OCI-M1 (cell line): Measurements from ENCODE around the gene DSG2.

Source experiments
- DNase-seq: peaks from one replicate; lab custom pipeline; 2025; lab: John Stamatoyannopoulos, UW

The DSG2 gene

GRCh38 chr18:31590570-31590969, 92.6 kb downstream of the DSG2 start:
- no peak for DNase-seq

DNA sequence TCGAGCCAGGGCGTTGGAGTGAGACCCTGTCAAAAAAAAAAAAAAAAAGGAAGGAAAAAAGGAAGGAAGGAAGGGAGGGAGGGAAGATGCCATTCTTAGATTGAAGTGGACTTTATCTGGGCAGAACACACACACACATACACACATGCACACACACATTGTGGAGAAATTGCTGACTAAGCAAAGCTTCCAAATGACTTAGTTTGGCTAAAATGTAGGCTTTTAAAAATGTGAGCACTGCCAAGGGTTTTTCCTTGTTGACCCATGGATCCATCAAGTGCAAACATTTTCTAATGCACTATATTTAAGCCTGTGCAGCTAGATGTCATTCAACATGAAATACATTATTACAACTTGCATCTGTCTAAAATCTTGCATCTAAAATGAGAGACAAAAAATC, 93.1 kb downstream of the DSG2 start:
- DNase-seq, result peak; percentile 24

GRCh38 chr18:31591628-31592027, 93.7 kb downstream of the DSG2 start, which contains the start of gene TTR:
Gene TTR, plus strand, starts transcription at chr18:31591877. Its CDS starts 26 bp downstream, at chr18:31591903.
- no peak for DNase-seq

DNA sequence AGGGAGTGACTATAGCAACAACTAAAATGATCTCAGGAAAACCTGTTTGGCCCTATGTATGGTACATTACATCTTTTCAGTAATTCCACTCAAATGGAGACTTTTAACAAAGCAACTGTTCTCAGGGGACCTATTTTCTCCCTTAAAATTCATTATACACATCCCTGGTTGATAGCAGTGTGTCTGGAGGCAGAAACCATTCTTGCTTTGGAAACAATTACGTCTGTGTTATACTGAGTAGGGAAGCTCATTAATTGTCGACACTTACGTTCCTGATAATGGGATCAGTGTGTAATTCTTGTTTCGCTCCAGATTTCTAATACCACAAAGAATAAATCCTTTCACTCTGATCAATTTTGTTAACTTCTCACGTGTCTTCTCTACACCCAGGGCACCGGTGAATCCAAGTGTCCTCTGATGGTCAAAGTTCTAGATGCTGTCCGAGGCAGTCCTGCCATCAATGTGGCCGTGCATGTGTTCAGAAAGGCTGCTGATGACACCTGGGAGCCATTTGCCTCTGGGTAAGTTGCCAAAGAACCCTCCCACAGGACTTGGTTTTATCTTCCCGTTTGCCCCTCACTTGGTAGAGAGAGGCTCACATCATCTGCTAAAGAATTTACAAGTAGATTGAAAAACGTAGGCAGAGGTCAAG, 94.7 kb downstream of the DSG2 start:
- no peak for DNase-seq

- no peak for DNase-seq
Measured at GRCh38 chr18:31595121-31595771, 97.3 kb downstream of the DSG2 start.

DNA sequence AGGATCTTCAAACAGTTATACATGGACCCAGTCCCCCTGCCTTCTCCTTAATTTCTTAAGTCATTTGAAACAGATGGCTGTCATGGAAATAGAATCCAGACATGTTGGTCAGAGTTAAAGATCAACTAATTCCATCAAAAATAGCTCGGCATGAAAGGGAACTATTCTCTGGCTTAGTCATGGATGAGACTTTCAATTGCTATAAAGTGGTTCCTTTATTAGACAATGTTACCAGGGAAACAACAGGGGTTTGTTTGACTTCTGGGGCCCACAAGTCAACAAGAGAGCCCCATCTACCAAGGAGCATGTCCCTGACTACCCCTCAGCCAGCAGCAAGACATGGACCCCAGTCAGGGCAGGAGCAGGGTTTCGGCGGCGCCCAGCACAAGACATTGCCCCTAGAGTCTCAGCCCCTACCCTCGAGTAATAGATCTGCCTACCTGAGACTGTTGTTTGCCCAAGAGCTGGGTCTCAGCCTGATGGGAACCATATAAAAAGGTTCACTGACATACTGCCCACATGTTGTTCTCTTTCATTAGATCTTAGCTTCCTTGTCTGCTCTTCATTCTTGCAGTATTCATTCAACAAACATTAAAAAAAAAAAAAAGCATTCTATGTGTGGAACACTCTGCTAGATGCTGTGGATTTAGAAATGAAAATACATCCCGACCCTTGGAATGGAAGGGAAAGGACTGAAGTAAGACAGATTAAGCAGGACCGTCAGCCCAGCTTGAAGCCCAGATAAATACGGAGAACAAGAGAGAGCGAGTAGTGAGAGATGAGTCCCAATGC, 98.3 kb downstream of the DSG2 start:
- DNase-seq, result no peak

DNA sequence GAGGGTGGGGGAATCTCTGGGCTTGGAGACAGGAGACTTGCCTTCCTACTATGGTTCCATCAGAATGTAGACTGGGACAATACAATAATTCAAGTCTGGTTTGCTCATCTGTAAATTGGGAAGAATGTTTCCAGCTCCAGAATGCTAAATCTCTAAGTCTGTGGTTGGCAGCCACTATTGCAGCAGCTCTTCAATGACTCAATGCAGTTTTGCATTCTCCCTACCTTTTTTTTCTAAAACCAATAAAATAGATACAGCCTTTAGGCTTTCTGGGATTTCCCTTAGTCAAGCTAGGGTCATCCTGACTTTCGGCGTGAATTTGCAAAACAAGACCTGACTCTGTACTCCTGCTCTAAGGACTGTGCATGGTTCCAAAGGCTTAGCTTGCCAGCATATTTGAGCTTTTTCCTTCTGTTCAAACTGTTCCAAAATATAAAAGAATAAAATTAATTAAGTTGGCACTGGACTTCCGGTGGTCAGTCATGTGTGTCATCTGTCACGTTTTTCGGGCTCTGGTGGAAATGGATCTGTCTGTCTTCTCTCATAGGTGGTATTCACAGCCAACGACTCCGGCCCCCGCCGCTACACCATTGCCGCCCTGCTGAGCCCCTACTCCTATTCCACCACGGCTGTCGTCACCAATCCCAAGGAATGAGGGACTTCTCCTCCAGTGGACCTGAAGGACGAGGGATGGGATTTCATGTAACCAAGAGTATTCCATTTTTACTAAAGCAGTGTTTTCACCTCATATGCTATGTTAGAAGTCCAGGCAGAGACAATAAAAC, 100.2 kb downstream of the DSG2 start:
- no peak for DNase-seq
